Pulmonary artery endothelial cell (primary cell): ENCODE results near the gene STXBP5. TPM values are rescaled to one million over a fixed set of nuclear protein-coding genes. Genes with fewer than 3 reads are reported as not detected.

Experiments used
- DNase-seq: peaks from one replicate; pipeline ENCODE4 v3.0.0-alpha.2; 2011; ENCODE audit warnings: low read depth, low spot score
- total RNA-seq: library from RNA; depleted of rRNA; stranded (reverse); fragments of >200 nt; gene quantifications from 2 replicates; pipeline ENCODE4 v1.2.3, GENCODE V29; 2014

Gene STXBP5
- total RNA-seq, 1 donor from 2014 or later = 19.1 TPM

- DNase-seq = no peak
Measured at GRCh38 chr6:147209762-147210449, 5.7 kb downstream of the STXBP5 start.

GRCh38 chr6:147211349-147211748 lies 7.1 kb downstream of the STXBP5 start:
- DNase-seq = no peak

GRCh38 chr6:147211831-147212230 lies 7.6 kb downstream of the STXBP5 start:
- no peak for DNase-seq

- DNase-seq = no peak
Measured at GRCh38 chr6:147212622-147213021, 8.4 kb downstream of the STXBP5 start.

- no peak for DNase-seq
Measured at GRCh38 chr6:147213772-147214171, 9.6 kb downstream of the STXBP5 start.

GRCh38 chr6:147214248-147215227 lies 10.3 kb downstream of the STXBP5 start:
- DNase-seq = no peak

GRCh38 chr6:147216915-147217314 lies 12.7 kb downstream of the STXBP5 start:
- DNase-seq = no peak

GRCh38 chr6:147217840-147218404 lies 13.7 kb downstream of the STXBP5 start:
- DNase-seq = no peak

GRCh38 chr6:147218797-147219196 lies 14.6 kb downstream of the STXBP5 start:
- DNase-seq = no peak

- DNase-seq = no peak
Measured at GRCh38 chr6:147219463-147219862, 15.2 kb downstream of the STXBP5 start.

- DNase-seq = no peak
Measured at GRCh38 chr6:147220345-147220744, 16.1 kb downstream of the STXBP5 start.

GRCh38 chr6:147221739-147222138 lies 17.5 kb downstream of the STXBP5 start:
- no peak for DNase-seq

GRCh38 chr6:147222160-147222838 lies 18.1 kb downstream of the STXBP5 start:
- no peak for DNase-seq

- DNase-seq = no peak
Measured at GRCh38 chr6:147223736-147224135, 19.5 kb downstream of the STXBP5 start.

- DNase-seq = no peak
Measured at GRCh38 chr6:147226163-147226724, 22.0 kb downstream of the STXBP5 start.

- no peak for DNase-seq
Measured at GRCh38 chr6:147226877-147227276, 22.7 kb downstream of the STXBP5 start.

GRCh38 chr6:147227770-147228320 lies 23.6 kb downstream of the STXBP5 start:
- DNase-seq = no peak

- DNase-seq = no peak
Measured at GRCh38 chr6:147231589-147231988, 27.4 kb downstream of the STXBP5 start.

- DNase-seq = no peak
Measured at GRCh38 chr6:147234685-147235084, 30.5 kb downstream of the STXBP5 start.

GRCh38 chr6:147238164-147238563 lies 33.9 kb downstream of the STXBP5 start:
- no peak for DNase-seq

GRCh38 chr6:147238906-147239305 lies 34.7 kb downstream of the STXBP5 start:
- DNase-seq = no peak
